Upper lobe of left lung (tissue), 6 donors: ENCODE results near the gene METRNL. TPM values are rescaled to one million over a fixed set of nuclear protein-coding genes. Genes with fewer than 3 reads are reported as not detected.

Experiments used
- ATAC-seq, 2 donors: fragments of 200-7000 bp; cut with Tn5 transposase; one replicate each; pipeline ENCODE4 v1.9.1; 2022; ENCODE audit warnings: mild to moderate bottlenecking in 2 of 2, moderate library complexity in 2 of 2; ENCODE audit not compliant: low FRiP score in 2 of 2
- DNase-seq, 2 donors: peaks; one replicate each; pipeline ENCODE4 v3.0.0-alpha.2; 2019 to 2020
- H3K27ac ChIP-seq, 4 donors: fragments of 200-600 bp; sonication (generic); one replicate each; pipeline ENCODE4 v1.5.1; 2016 to 2019
- H3K27me3 ChIP-seq, 4 donors: fragments of 200-600 bp; sonication (generic); one replicate each; pipeline ENCODE4 v1.5.1; 2017 to 2019
- H3K36me3 ChIP-seq, 4 donors: fragments of 200-600 bp; sonication (generic); one replicate each; pipeline ENCODE4 v1.5.1; 2016 to 2019
- H3K4me1 ChIP-seq, 4 donors: fragments of 200-600 bp; sonication (generic); one replicate each; pipeline ENCODE4 v1.5.1; 2018 to 2019
- H3K4me3 ChIP-seq, 4 donors: fragments of 200-600 bp; sonication (generic); one replicate each; pipeline ENCODE4 v1.5.1; 2017 to 2019; ENCODE audit warnings: mild to moderate bottlenecking in 2 of 4, moderate library complexity in 1 of 4
- H3K9me3 ChIP-seq, 4 donors: fragments of 200-600 bp; sonication (generic); one replicate each; pipeline ENCODE4 v1.5.1; 2018 to 2019
- EP300 ChIP-seq, 4 donors: sonication (generic); formaldehyde crosslinking; IDR thresholded peaks; one replicate each; pipeline ENCODE4 v1.5.1; 2017; ENCODE audit warnings: antibody characterized with exemption in 4 of 4, control low read depth in 2 of 4
- POLR2A ChIP-seq, 4 donors: fragments of 450-650 bp; IDR thresholded peaks; one replicate each; pipeline ENCODE4 v1.5.1; 2016 to 2017; ENCODE audit warnings: antibody characterized with exemption in 4 of 4, mild to moderate bottlenecking in 2 of 4
- POLR2AphosphoS5 ChIP-seq, 2 donors: sonication (generic); formaldehyde crosslinking; IDR thresholded peaks; one replicate each; pipeline ENCODE4 v1.5.1; 2017; ENCODE audit warnings: antibody characterized with exemption in 2 of 2
- WGBS, 2 donors: methylation state at CpG; one replicate each; pipeline ENCODE4 v1.1.5; 2017 to 2018; 5-methylcytosine and 5-hydroxymethylcytosine counted together
- total RNA-seq, 6 donors: library from RNA; depleted of rRNA in 4 of 6; stranded (reverse); fragments of >200 nt in 4 of 6; gene quantifications; one replicate each; pipeline versions ENCODE4 v1.1.0 to v1.2.1, GENCODE V29; 2016 to 2021
- TF ChIP-seq, protein P1 (sequence below), 6 experiments: fragments of 450-650 bp in 4 of 6; fragments of 200-600 bp in 2 of 6; sonication (generic) in 2 of 6; IDR thresholded peaks; one replicate each; pipeline ENCODE4 v1.5.1; 2016 to 2019; ENCODE audit warnings: antibody characterized with exemption in 6 of 6
- donor health status: DM: no; HTN: no; CAD: no; lungs with moderate emphysema.
- donor health status: DM: no; HTN: yes; CAD: no; lungs with severe emphysema.

Gene METRNL
- total RNA-seq, 6 donors from 2014 or later = 59.4 to 120 (median 76.4) TPM

DNA sequence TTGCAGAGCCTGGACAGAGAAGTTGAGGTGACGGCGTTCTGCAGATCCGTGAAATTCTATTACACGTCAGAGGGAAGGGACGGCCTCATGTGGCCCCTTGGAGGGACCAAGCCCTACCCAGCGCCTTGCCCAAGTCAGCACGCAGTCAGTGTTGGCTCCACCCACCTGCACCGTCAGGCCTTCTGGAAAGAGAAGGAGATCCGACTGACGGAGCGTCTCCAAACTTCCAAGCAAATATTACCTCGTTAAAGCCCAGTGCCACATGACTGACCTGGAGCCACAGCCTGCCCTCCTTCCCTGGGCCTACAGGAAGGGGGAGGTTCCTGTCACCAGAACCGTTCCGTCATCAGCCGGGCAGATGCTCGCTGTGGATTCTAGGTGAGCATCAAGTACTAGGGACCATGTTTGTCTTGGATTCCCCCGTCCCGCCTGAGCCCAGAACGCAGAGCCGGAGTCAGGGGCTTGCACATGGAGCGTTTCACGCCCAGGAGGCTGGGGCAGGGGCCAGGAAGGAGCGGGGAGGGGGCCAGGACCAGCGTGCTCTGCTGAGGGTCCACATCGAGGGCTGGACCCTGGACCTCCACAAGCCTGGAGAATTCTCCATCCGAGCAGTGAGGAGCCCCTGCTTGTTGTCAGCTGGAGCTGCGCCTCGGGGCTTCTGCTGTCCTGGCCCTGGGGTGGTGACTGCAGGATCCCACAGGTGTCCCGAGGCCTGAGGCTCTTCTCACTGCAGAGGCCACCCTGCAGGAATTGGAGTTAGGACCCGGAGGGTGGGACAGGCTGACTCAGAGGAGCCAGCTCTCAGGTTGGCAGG is 22.6 kb upstream of the METRNL start:
- no peak overlapping the region for H3K27ac ChIP-seq
- 81 to 86% methylated on average over 13 to 30 of the region's 30 CpGs for WGBS, 2 donors
- no peaks in the 10 kb centered on the region for H3K9me3 ChIP-seq
- DNase-seq (peak in 1 of 2 donors; percentile 57), ATAC-seq (peak in 1 of 2 donors; percentile 9)
- H3K27me3 ChIP-seq = no peaks in the 10 kb centered on the region
- TF ChIP-seq POLR2AphosphoS5 (IDR thresholded peaks at IDR 0.05) (no peak), POLR2A (IDR thresholded peaks at IDR 0.05) (no peak), EP300 (IDR thresholded peaks at IDR 0.05) (no peak)
- TF ChIP-seq, protein P1, sequence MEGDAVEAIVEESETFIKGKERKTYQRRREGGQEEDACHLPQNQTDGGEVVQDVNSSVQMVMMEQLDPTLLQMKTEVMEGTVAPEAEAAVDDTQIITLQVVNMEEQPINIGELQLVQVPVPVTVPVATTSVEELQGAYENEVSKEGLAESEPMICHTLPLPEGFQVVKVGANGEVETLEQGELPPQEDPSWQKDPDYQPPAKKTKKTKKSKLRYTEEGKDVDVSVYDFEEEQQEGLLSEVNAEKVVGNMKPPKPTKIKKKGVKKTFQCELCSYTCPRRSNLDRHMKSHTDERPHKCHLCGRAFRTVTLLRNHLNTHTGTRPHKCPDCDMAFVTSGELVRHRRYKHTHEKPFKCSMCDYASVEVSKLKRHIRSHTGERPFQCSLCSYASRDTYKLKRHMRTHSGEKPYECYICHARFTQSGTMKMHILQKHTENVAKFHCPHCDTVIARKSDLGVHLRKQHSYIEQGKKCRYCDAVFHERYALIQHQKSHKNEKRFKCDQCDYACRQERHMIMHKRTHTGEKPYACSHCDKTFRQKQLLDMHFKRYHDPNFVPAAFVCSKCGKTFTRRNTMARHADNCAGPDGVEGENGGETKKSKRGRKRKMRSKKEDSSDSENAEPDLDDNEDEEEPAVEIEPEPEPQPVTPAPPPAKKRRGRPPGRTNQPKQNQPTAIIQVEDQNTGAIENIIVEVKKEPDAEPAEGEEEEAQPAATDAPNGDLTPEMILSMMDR (IDR thresholded peaks at IDR 0.05) = no peak
- no peak overlapping the region for H3K4me3 ChIP-seq
- peaks cover 16 to 26% (median 20%) of the 10 kb centered on the region in 4 donors for H3K4me1 ChIP-seq
- H3K36me3 ChIP-seq = no peaks in the 10 kb centered on the region

DNA sequence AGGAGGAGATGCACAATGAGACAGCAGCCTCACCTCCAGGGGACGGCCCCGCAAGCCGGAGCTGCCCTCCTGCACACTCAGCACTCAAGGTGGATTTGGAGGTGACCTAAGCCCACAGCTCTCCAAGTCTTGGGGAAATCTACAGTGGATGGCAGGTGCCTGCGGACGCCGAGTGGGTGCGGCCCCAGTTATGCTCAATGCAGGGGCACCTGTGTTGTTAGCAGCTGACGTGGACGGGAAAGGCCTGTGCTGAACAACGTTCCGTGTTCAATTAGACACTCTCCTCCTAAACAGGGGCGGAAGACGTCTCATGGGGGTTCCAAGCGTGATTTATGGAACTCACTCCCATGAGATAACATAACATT is 22.0 kb upstream of the METRNL start:
- no peaks in the 10 kb centered on the region for H3K36me3 ChIP-seq
- no peaks in the 10 kb centered on the region for H3K27me3 ChIP-seq
- H3K9me3 ChIP-seq = no peaks in the 10 kb centered on the region
- 86 to 90% methylated on average over 8 to 14 of the region's 14 CpGs for WGBS, 2 donors
- DNase-seq (peak in 1 of 2 donors; percentile 69), ATAC-seq (no peak)
- H3K4me3 ChIP-seq = no peak overlapping the region
- TF ChIP-seq POLR2A (IDR thresholded peaks at IDR 0.05) = no peak
- TF ChIP-seq, protein P1 (IDR thresholded peaks at IDR 0.05) = no peak
- TF ChIP-seq EP300 (IDR thresholded peaks at IDR 0.05) = no peak
- TF ChIP-seq POLR2AphosphoS5 (IDR thresholded peaks at IDR 0.05) = no peak
- no peak overlapping the region for H3K27ac ChIP-seq
- peaks cover 11 to 21% (median 15%) of the 10 kb centered on the region in 4 donors for H3K4me1 ChIP-seq

DNA sequence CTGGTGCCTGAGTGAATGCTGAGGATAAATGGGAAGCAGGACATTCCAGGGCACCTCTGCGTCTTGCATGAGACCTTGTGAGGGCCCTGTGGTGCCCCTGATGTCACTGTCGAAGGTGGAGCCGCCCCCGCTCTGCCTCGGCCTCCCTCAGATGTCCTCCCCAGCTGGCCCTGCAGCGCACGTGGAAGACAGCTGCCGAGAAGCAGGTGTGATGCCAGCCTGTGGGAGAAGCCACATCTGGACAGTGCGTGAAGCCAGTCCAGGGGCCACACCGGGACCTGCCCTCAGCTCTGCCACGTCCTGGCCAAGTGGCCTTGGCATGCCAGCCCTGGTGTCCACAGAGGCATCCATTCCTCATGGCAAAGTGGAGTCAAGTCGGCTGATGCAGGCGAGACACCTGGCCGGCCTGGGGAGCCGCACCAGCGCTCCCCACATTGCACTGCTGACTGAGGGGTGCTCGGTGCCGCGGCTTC is 21.6 kb upstream of the METRNL start:
- no peak overlapping the region for H3K27ac ChIP-seq
- ATAC-seq (no peak), DNase-seq (peak in 1 of 2 donors; percentile 83)
- TF ChIP-seq EP300 (IDR thresholded peaks at IDR 0.05) (no peak), POLR2AphosphoS5 (IDR thresholded peaks at IDR 0.05) (no peak), POLR2A (IDR thresholded peaks at IDR 0.05) (no peak)
- TF ChIP-seq, protein P1 (IDR thresholded peaks at IDR 0.05) = no peak
- H3K36me3 ChIP-seq = no peaks in the 10 kb centered on the region
- no peaks in the 10 kb centered on the region for H3K9me3 ChIP-seq
- H3K4me1 ChIP-seq = peaks cover 10 to 19% (median 13%) of the 10 kb centered on the region in 4 donors
- 94% methylated on average over 19 of the region's 19 CpGs; no CpG with 5 or more reads in 1 of the 2 donors for WGBS, 2 donors
- no peak overlapping the region for H3K4me3 ChIP-seq
- no peaks in the 10 kb centered on the region for H3K27me3 ChIP-seq

DNA sequence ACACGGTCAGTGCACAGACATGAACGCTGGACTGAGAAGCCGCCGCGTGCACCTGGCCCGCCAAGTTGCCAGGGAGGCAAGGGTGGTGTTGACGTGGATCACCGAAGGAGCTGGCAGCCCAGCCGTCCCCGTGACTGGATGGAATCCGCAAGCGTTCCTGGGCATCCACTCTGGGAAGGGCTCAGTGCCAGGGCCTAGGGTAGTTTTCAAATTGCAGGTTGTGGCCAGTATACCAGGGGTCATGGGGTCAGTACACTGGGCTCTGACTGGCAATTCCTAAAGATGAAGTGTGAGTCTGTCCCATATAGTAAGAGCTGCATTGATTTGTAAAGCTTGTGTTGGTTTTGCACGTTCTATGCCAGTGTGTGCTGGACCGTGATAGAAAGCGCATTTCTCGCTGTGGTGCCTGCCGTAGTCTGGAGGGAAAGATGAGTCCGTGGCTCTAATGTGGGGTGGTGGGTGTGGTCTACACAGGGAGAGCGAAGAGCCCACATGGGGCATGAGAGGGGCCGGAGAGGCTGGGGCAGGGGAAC is 21.1 kb upstream of the METRNL start:
- Histone ChIP-seq H3K27me3 (no peaks in the 10 kb centered on the region), H3K9me3 (no peaks in the 10 kb centered on the region), H3K27ac (no peak overlapping the region), H3K4me3 (no peak overlapping the region), H3K4me1 (peaks cover 5 to 14% (median 8%) of the 10 kb centered on the region in 4 donors), H3K36me3 (no peaks in the 10 kb centered on the region)
- TF ChIP-seq EP300 (IDR thresholded peaks at IDR 0.05) (no peak), POLR2AphosphoS5 (IDR thresholded peaks at IDR 0.05) (no peak), POLR2A (IDR thresholded peaks at IDR 0.05) (no peak)
- TF ChIP-seq, protein P1 (IDR thresholded peaks at IDR 0.05) = no peak
- DNase-seq (no peak), ATAC-seq (no peak)
- WGBS, 2 donors = 85 to 89% methylated on average over 8 to 20 of the region's 20 CpGs
